HPDE6-E6E7 (cell line): Measurements from ENCODE around the gene CCHCR1.
A peak's percentile ranks its signal among the peaks of the same experiment; 100 is the strongest.

Source experiments
- DNase-seq: peaks from one replicate; pipeline ENCODE4 v3.0.0; 2011; ENCODE audit warnings: missing footprints; ENCODE audit errors: extremely low spot score

The CCHCR1 gene

DNA sequence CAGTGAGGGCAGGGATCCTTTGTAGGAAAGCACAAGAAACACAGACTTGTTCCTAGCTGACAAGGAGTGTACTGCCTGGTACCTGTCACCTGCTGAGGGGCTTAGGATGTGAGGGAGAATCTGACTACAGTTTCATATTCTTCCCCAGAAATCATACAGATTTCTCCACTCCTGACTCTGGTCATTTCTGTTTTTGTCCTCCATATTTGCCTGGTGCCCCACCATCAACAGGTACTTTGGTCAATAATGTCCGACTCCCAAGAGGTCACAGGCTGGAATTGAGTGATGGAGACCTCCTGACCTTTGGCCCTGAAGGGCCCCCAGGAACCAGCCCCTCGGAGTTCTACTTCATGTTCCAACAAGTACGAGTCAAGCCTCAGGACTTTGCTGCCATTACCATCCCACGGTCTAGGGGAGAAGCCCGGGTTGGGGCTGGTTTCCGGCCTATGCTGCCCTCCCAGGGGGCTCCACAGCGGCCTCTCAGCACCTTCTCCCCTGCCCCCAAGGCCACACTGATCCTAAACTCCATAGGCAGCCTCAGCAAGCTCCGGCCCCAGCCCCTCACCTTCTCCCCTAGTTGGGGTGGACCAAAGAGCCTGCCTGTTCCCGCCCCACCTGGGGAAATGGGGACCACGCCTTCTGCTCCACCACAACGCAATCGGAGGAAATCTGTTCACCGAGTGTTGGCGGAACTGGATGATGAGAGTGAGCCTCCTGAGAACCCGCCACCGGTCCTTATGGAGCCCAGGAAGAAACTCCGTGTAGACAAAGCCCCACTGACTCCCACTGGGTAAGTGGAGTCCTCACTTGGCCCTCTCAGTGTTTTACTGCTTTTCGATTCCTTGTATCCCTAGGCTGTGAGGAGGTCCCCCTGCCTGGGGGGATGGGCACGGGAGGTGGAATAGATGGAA, 3.9 kb upstream of the CCHCR1 start:
- no peak for DNase-seq

GRCh38 chr6:31158863-31159855, 1.6 kb upstream of the CCHCR1 start:
- peak; percentile 58 for DNase-seq

DNA sequence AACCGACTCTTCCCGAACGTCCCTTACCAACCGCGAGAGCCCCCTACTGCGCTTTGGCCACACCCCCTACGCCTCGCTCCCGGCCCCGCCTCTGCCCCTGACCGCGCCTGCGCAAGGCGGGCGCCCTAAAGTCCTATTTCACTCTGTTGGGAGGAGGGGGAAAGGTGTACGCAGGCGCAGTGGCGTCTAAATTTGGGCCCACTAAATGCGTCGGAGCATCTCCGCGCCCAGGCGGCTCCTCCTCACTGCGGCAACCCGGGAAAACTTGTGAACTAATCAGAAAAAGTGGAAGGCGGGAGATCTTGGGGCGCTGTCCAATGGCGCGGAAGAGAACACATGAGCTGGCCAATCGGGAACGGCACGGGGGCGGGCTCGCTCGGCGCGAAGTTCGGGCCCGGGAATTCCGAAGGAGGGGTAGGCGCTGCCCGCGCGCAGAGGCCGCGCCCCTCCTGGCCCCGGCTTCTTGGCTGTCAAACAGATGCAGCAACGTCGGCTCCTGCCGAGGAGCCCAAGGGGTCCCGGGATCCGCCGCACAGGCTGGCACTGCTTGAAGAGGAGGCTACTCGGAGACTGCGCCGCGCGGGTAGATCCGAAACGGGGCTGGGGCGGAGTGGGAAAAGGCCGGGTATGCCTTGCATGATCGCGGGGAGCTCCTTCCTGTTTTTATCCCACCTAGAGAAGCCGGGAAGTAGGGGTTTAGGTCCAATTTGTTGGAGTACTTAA, 699 bp upstream of the CCHCR1 start, which contains the start of gene TCF19:
TSS of gene TCF19 (plus strand) at position 450 of the 723 bp plus-strand sequence. CDS start 881 bp downstream, outside the sequence.
- DNase-seq, result peak; percentile 99

DNA sequence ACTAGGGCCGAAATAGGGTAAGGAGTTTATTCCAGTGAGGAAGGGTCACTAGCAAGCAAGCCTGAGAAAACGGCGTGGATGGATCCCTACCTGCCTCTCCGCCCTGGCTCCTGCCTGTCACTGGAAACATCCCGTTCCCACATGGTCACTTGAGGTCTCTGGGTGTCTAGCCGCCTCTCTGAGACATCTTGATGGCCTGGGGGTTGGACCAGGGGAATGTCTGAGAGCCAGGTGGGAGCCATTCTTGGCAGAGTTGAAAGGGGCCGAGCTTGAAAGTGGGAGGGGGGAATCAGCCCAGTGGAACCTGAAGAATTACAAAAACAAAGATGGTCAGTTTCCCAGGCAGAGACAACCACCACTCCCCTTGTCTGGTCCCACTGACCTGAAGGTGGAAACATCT, 961 bp downstream of the CCHCR1 start:
- DNase-seq, result no peak

- no peak for DNase-seq
These were observed 3.2 kb downstream of the CCHCR1 start for GRCh38 chr6:31154436-31154835.

- DNase-seq, result no peak
These were observed 4.8 kb downstream of the CCHCR1 start for GRCh38 chr6:31152781-31153180.

- no peak for DNase-seq
These were observed 7.7 kb downstream of the CCHCR1 start for GRCh38 chr6:31149827-31150447.

- no peak for DNase-seq
These were observed 12.2 kb downstream of the CCHCR1 start for GRCh38 chr6:31145386-31145785.

DNA sequence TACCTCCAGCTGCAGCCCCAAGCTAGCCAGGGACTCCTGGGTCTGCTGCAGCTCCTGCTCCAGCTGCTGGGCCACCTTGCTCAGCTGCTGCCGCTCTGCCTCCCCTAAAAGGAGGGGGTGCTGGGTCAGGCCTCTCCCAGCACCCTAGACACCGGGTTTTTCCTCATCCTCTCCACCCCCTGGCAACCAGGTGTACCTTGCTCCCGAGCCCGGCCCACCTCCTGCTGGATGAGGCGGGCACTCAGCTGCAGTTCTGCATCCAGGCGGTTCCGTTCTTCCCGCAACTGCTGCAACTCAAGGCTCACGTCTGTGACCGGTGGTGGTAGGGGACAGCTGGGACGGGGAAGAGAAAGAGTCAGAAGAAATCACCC, 12.6 kb downstream of the CCHCR1 start:
- no peak for DNase-seq

DNA sequence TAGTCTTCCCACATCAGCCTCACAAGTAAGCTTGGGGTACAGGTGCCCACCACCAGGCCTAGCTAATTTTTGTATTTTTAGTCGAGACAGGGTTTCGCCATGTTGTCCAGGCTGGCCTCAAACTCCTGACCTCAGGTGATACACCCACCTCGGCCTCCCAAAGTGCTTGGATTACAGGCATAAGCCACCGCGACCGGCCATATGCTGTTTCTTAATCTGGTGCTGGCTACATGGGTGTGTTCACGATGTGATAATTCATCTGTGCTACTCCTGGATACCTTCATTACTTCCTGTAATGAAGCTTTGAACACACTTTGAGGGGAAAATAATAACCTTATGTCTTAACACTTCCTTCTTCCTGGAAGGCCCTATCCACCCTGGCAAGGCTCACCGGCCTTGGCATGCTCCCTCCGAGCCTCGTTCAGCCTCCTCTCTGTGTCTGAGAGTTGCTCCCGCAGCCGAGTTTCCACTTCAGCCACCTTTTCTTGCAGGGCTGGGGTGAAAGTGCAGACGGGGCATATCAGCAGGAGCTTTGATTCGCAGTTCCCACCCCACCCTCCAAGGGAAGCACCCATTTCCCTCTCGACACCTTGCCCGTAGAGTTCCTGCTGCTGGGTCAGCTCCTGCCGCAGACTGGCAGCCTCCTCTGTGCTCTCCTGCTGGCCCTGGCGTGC, 13.2 kb downstream of the CCHCR1 start:
- no peak for DNase-seq

- DNase-seq, result no peak
These were observed 14.5 kb downstream of the CCHCR1 start for GRCh38 chr6:31143148-31143547.

DNA sequence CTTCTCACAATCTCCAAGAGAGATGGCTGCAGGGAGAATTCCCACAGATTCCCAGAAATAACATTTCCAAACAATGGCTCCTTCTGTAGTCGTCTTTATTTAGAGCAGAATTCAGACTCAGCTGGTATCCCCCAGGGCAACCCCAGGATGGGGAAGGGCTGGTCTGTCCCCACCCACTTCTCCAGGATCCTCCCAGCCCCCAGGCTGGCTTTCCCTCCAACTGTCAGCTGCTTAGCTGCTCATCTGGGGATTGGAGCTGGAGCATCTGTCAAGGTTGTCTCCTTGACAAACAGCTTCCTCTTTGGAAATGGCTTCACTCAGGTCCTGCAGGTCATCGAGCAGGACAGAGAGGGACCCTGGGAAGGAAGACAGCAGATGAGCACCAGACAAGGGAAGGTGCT, 15.2 kb downstream of the CCHCR1 start:
- no peak for DNase-seq

DNA sequence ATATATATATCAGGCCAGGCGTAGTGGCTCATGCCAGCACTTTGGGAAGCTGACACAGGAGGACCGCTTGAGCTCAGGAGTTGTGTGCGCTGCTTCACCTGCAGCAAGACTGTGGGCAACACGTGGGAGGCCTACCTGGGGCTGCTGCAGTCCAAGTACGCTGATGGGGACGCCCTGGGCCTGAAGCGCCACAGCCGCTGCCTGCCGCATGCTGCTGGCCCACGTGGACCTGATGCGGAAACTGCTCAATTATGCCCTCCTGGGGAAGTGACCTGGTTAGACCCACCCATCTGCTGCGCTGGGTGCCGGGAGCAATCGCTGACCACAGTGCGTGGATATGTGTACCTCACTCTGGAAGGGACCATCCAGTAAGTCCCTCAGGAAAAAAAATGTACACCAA, 17.0 kb downstream of the CCHCR1 start:
- no peak for DNase-seq

- DNase-seq, result no peak
These were observed 18.0 kb downstream of the CCHCR1 start for GRCh38 chr6:31139599-31139998.

DNA sequence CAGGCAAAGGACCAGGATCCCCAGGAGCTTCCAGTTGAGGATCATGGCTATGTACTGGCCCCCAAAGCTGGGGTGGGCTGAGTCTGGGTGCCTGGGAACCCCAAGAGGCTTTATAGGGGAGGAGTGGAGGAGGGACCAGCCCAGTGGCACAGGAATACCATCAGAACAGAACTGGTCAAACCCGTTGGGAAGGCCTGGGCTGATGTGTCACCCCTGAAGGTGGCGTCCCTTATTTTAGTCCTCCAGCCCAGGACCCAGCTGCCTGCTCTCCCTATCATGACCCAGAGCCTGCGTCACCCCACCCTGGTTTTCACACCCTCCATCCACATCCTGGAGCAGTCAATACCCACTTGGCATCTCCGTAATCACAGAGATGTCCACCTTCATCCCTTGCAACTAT, 18.6 kb downstream of the CCHCR1 start, which contains the start of gene PSORS1C2:
TSS of gene PSORS1C2 (minus strand) at position 85 of the 400 bp plus-strand sequence. CDS start at position 45, 40 bp downstream.
- DNase-seq, result peak; percentile 36

- no peak for DNase-seq
These were observed 21.9 kb downstream of the CCHCR1 start for GRCh38 chr6:31135710-31136109.

DNA sequence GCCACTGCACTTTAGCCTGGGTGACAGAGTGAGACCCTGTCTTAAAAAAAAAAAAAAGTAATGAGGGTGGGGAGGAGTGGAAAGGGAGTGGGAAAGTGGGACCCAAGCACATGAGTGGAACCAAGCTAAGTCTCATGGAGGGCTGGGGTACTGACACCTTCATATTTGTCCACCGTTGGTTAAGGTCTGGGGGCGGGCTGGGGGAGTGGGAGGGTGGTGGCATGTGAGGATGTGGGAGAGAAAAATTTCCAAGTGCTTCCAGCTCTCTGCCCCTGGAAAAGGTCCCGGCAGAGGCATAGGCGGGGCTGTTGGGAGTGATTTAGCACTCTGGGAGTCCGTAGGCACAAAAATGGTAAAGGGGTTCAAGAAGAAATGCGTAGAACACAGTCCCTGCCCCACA, 24.8 kb downstream of the CCHCR1 start:
- DNase-seq, result no peak

DNA sequence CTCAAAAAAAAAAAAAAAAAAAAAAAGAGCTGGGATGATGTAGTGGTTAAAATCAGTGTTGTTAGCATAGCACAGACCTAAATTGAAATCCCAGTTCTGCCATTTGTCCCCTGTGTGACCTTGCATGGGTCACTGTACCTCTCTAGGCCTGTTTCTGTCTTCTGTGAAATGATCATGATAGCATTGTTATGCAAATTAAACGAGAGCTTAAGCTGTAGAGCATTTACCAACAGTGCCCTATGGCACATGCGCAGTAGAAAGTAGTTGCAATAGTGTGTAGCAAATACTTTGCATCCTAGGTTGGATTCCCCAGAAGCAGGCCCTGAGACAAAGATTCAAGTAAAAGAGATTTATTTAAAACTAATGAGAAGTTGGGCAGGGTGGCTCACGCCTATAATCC, 26.0 kb downstream of the CCHCR1 start:
- DNase-seq, result no peak

DNA sequence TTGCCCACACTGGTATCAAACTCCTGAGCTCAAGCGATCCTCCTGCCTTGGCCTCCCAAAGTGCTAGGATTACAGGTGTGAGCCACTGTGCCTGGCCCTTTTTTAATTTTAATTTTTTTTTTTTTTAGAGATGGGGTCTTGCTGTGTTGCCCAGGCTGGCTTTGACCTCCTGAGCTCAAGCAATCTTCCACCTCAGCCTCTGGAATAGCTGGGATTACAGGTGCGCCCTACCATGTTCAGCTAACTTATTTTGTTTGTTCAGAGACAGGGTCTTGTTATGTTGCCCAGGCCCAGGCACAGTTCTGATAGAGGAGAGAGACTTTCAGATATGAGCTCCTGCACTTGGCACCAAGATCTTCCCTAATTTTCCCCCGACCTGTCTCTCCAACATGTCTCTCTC, 26.9 kb downstream of the CCHCR1 start:
- no peak for DNase-seq

- DNase-seq, result no peak
These were observed 28.5 kb downstream of the CCHCR1 start for GRCh38 chr6:31129130-31129529.
